ENCODE results near the gene KCNMA1. TPM values are rescaled to one million over a fixed set of nuclear protein-coding genes. Genes with fewer than 3 reads are reported as not detected.

The KCNMA1 gene
- total RNA-seq, 2 donors from 2014 or later: 29.1 to 37.9 TPM

DNA sequence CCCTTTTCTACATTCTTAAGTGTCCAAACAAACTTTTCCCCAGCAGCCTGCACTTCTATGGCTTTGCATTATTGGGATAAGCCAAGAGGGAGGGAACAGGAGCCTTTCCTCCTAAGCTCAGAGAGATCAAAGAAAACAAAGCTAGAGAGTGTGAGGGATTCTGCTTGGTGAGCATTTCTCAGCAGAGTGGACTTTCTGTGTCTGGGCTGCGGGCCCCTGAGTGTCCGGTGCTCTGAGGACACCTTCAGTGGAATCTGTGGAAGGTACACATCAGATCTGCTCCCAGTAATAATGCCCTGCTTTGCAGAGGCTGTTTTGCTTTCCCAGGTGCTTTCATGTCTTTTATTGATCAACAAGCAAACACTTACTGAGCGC is 50.2 kb downstream of the KCNMA1 start:
- intact Hi-C loops (cut with DNase I): no loop called here
- TF ChIP-seq POLR2AphosphoS5 (IDR thresholded peaks at IDR 0.05) (no peak), POLR2A (IDR thresholded peaks at IDR 0.05) (no peak)
- TF ChIP-seq, protein P1, sequence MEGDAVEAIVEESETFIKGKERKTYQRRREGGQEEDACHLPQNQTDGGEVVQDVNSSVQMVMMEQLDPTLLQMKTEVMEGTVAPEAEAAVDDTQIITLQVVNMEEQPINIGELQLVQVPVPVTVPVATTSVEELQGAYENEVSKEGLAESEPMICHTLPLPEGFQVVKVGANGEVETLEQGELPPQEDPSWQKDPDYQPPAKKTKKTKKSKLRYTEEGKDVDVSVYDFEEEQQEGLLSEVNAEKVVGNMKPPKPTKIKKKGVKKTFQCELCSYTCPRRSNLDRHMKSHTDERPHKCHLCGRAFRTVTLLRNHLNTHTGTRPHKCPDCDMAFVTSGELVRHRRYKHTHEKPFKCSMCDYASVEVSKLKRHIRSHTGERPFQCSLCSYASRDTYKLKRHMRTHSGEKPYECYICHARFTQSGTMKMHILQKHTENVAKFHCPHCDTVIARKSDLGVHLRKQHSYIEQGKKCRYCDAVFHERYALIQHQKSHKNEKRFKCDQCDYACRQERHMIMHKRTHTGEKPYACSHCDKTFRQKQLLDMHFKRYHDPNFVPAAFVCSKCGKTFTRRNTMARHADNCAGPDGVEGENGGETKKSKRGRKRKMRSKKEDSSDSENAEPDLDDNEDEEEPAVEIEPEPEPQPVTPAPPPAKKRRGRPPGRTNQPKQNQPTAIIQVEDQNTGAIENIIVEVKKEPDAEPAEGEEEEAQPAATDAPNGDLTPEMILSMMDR (IDR thresholded peaks at IDR 0.05): no peak
- no peaks in the 10 kb centered on the region for H3K27me3 ChIP-seq (replicated peaks; ENCODE audit: insufficient read depth)
- WGBS: 80% methylated on average over 3 of the region's 3 CpGs
- H3K4me3 ChIP-seq: no peak overlapping the region
- H3K27ac ChIP-seq: peak overlapping the region; percentile 50 to 53
- DNase-seq (ENCODE audit: low spot score): no peak
- no peaks in the 10 kb centered on the region for H3K36me3 ChIP-seq
- H3K4me1 ChIP-seq (replicated peaks): no peaks in the 10 kb centered on the region
- no peaks in the 10 kb centered on the region for H3K9me3 ChIP-seq

DNA sequence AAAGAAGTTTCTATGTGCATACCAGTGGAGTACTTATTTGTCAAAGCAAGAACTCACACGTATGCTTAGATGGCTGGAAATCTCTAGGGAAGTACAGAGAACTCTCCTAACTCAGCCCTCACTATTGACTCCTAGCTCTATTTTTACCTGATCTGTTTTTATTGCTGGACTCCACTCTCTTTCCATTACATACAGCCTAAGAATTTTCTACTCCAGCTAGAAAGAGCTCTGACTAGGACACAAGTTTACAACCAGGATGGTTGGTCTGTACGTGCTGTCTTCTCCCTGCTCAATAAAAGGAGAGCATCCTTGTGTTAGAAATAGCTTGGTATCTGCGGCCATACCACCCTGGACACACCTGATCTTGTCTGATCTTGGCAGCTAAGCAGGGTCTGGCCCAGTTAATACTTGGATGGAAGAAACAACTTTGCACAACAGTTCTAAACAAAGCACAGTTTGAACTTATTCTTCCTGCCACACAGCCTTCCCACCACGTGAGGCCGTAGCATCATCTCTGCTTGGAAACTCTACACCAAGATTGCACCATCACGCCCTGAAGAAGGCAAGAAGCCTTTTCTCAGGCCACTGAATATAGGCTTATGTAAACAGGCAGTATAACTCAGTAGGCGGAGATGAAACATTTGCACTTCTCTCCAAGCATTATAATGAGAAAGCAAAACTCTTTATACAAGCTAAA is 50.7 kb downstream of the KCNMA1 start:
- WGBS: 38% methylated on average over 7 of the region's 7 CpGs
- H3K4me1 ChIP-seq (replicated peaks): no peaks in the 10 kb centered on the region
- intact Hi-C loops (cut with DNase I): no loop called here
- TF ChIP-seq POLR2A (IDR thresholded peaks at IDR 0.05) (no peak), POLR2AphosphoS5 (IDR thresholded peaks at IDR 0.05) (peak; percentile 67)
- H3K27me3 ChIP-seq (replicated peaks; ENCODE audit: insufficient read depth): no peaks in the 10 kb centered on the region
- H3K27ac ChIP-seq: peak overlapping the region; percentile 50 to 53
- H3K36me3 ChIP-seq: no peaks in the 10 kb centered on the region
- H3K9me3 ChIP-seq: no peaks in the 10 kb centered on the region
- DNase-seq (ENCODE audit: low spot score): peak; percentile 34
- no peak overlapping the region for H3K4me3 ChIP-seq

DNA sequence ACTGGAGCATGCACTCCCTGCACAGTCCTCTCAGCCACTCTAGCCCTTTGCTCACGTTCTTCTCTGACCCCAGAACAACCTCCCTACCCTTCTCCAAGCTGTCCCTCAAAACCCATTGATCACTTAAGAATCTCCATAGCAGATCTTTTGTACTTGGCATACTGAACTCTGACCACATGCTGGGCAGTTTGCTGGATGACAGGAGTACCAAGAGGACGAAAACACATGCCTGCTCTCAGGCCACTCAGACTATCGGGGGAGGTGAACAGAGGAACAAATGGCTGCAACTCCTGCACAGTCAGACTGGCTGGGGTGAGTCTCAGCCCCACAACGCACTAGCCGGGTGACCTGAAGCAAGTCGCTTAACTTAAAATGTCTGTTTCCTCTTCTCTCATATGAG is 52.7 kb downstream of the KCNMA1 start:
- no peak for DNase-seq (ENCODE audit: low spot score)
- intact Hi-C loops (cut with DNase I): no loop called here
- no peak for TF ChIP-seq POLR2A (IDR thresholded peaks at IDR 0.05)
- TF ChIP-seq POLR2AphosphoS5 (IDR thresholded peaks at IDR 0.05): no peak
- TF ChIP-seq, protein P1 (IDR thresholded peaks at IDR 0.05): no peak
- no peak overlapping the region for H3K27ac ChIP-seq
- 82% methylated on average over 6 of the region's 6 CpGs for whole genome bisulfite sequencing
- H3K9me3 ChIP-seq: no peaks in the 10 kb centered on the region
- H3K4me3 ChIP-seq: no peak overlapping the region
- no peaks in the 10 kb centered on the region for H3K36me3 ChIP-seq
- no peaks in the 10 kb centered on the region for H3K27me3 ChIP-seq (replicated peaks; ENCODE audit: insufficient read depth)
- H3K4me1 ChIP-seq (replicated peaks): no peaks in the 10 kb centered on the region

DNA sequence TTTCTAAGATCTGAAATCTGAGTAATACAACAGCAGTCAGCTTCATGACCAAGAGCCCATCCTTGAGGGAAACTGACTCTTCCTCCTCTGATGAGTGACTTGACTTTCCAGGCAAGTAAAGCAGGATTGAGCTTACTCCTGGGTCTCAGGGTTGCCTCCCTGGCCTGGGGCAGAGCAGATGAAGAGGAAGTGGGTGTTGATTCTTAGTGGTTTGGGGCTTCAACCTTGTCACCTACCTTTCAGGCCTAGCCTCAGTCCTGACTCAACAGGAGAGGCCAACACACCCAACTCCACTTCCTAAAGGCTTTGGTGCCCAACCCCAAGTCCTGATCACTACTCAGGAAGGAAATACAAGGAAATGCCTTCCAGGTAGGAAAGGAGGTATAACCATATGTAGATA is 54.1 kb downstream of the KCNMA1 start:
- no peak overlapping the region for H3K4me3 ChIP-seq
- intact Hi-C loops (cut with DNase I): no loop called here
- no peaks in the 10 kb centered on the region for H3K36me3 ChIP-seq
- DNase-seq (ENCODE audit: low spot score): no peak
- TF ChIP-seq POLR2AphosphoS5 (IDR thresholded peaks at IDR 0.05): no peak
- no peaks in the 10 kb centered on the region for H3K27me3 ChIP-seq (replicated peaks; ENCODE audit: insufficient read depth)
- no peak overlapping the region for H3K27ac ChIP-seq
- H3K4me1 ChIP-seq (replicated peaks): no peaks in the 10 kb centered on the region
- H3K9me3 ChIP-seq: no peaks in the 10 kb centered on the region

DNA sequence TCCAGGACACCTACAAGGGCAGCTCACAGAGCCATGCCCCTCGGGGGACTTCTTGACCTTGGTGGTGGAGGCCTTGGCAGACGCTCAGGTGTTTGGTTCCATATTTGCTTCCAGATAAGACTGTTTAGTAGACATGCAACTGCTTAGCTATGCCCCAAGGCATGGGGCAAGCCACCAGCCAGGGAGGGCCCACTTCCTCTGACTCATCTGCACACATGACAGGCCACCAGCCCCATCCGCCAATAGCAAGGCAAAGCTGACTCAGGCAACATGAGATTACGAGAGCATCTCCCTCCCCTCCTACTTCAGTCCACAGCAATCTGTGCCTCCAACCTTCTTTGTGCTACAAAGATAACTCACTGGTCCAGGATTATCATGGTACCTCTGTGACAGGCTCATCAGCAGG is 54.9 kb downstream of the KCNMA1 start:
- H3K9me3 ChIP-seq: no peaks in the 10 kb centered on the region
- TF ChIP-seq POLR2A (IDR thresholded peaks at IDR 0.05) (no peak), POLR2AphosphoS5 (IDR thresholded peaks at IDR 0.05) (no peak)
- TF ChIP-seq, protein P1 (IDR thresholded peaks at IDR 0.05): no peak
- no peaks in the 10 kb centered on the region for H3K36me3 ChIP-seq
- H3K4me1 ChIP-seq (replicated peaks): no peaks in the 10 kb centered on the region
- no peak overlapping the region for H3K27ac ChIP-seq
- no peaks in the 10 kb centered on the region for H3K27me3 ChIP-seq (replicated peaks; ENCODE audit: insufficient read depth)
- no peak for DNase-seq (ENCODE audit: low spot score)
- intact Hi-C loops (cut with DNase I): no loop called here
- no peak overlapping the region for H3K4me3 ChIP-seq
- 94% methylated on average over 4 of the region's 4 CpGs for WGBS

DNA sequence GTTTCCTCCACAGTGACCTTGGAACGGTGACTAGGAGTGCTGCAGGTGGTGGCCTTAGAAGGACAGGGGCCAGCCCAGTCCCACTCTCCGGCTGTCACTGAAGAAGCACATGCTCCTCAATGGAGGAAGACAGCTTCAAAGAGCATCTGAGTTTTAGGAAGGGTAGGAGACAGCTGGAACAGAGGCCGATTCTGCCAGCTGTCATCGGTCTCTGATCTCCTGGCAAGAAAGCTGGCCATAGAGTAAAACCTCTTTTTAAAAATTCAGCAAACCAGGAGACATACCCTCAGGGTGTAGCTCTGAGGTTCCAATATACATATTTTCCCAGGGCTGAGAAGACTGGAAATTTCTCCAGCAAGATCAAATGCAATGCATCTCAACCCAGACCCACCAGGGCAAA is 55.9 kb downstream of the KCNMA1 start:
- TF ChIP-seq, protein P1 (IDR thresholded peaks at IDR 0.05): no peak
- no peak for TF ChIP-seq POLR2AphosphoS5 (IDR thresholded peaks at IDR 0.05)
- TF ChIP-seq POLR2A (IDR thresholded peaks at IDR 0.05): no peak
- no peak overlapping the region for H3K27ac ChIP-seq
- no peaks in the 10 kb centered on the region for H3K27me3 ChIP-seq (replicated peaks; ENCODE audit: insufficient read depth)
- H3K9me3 ChIP-seq: no peaks in the 10 kb centered on the region
- no peaks in the 10 kb centered on the region for H3K4me1 ChIP-seq (replicated peaks)
- WGBS: 92% methylated on average over 4 of the region's 4 CpGs
- H3K4me3 ChIP-seq: no peak overlapping the region
- H3K36me3 ChIP-seq: no peaks in the 10 kb centered on the region
- intact Hi-C loops (cut with DNase I): no loop called here
- no peak for DNase-seq (ENCODE audit: low spot score)
